ENCODE data around the gene HOXB2. TPM values are rescaled to one million over a fixed set of nuclear protein-coding genes. Genes with fewer than 3 reads are reported as not detected.
"Not testable (repeated sequence)": the region's sequence is repeated elsewhere in the genome, so short reads cannot be mapped to it uniquely, and the experiment has no call there.

Gene HOXB2
- total and polyA plus RNA-seq, 2 donors, result 3.1 to 18.6 TPM

DNA sequence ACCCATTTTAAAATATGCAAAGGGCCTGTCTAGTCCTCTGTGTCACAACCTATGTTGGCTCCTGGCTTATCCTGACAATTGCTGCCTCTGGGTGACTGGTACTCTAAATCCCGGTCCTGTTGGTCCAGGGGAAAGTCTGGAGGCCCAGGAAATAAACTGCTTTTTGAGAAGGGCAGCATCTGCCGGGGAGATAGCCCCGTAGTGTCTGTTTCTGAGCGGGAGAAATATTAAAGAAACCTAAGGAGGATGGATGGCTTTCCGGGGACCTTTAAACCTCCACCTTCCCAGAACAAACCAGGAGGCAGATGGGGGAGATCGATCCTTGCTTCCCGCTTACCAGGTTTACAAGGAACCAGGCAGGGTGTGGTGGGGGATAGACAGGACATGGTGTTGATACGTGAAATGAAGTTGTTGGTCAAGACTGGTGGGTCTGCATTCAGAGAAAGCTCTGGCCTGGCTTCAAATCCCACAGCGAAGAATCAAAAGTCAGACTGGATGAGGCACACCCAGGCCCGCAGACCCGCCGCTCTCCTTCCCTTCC, 3.8 kb downstream of the HOXB2 start:
- Histone ChIP-seq H3K4me3 (ENCODE audit: low read depth, low read length) (peak overlapping the region; percentile 21), H3K4me1 (ENCODE audit: insufficient read depth) (no peaks in the 10 kb centered on the region), H3K27ac (ENCODE audit: low read depth) (no peak overlapping the region), H3K36me3 (ENCODE audit: insufficient read depth) (no peaks in the 10 kb centered on the region)
- WGBS, result 49% methylated on average over 12 of the region's 12 CpGs
- no peak for DNase-seq (ENCODE audit: extremely low spot score)

DNA sequence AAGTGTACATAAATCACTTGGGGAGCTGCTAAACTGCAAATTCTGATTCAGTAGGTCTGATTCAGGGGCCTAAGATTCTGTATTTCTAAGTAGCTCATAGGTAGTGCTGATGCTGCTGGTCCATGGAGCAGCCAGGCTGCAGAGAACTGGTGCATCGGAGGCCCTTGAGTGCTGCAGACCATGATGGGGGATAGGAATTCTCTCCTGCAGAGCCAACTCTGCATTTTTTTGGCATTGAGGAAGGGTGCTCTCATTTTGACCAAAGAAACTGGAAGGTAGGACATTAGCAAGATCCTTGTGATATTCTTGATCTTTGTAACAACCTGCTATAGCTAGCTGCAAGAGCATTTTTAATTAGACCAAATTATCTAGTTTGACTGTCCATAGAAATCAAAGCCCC, 4.7 kb downstream of the HOXB2 start:
- 92% methylated on average over 1 of the region's 1 CpG for WGBS
- Histone ChIP-seq H3K27ac (ENCODE audit: low read depth) (no peak overlapping the region), H3K4me1 (ENCODE audit: insufficient read depth) (no peaks in the 10 kb centered on the region), H3K36me3 (ENCODE audit: insufficient read depth) (no peaks in the 10 kb centered on the region), H3K4me3 (ENCODE audit: low read depth, low read length) (no peak overlapping the region)
- no peak for DNase-seq (ENCODE audit: extremely low spot score)

DNA sequence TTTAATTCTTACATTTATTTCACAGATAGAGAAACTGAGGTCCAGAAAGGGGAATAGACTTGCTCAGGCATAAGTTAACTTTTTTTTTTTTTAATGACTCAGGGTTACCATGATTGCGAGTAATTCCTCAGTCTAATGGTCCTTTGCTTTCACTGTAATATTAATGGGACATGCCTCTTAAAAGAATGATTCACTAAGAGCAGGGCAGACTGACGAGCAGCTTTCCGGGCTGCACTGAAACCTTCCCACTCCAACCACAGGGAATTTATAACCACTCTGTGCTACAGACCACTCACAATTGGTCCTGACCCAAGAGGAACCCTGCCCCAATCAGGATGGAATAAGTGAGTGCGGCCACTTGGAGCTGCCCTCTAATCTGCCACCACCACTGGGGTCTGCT, 5.7 kb downstream of the HOXB2 start:
- 86% methylated on average over 4 of the region's 4 CpGs for WGBS
- Histone ChIP-seq H3K4me1 (ENCODE audit: insufficient read depth) (no peaks in the 10 kb centered on the region), H3K36me3 (ENCODE audit: insufficient read depth) (no peaks in the 10 kb centered on the region), H3K27ac (ENCODE audit: low read depth) (no peak overlapping the region), H3K4me3 (ENCODE audit: low read depth, low read length) (no peak overlapping the region)
- no peak for DNase-seq (ENCODE audit: extremely low spot score)

DNA sequence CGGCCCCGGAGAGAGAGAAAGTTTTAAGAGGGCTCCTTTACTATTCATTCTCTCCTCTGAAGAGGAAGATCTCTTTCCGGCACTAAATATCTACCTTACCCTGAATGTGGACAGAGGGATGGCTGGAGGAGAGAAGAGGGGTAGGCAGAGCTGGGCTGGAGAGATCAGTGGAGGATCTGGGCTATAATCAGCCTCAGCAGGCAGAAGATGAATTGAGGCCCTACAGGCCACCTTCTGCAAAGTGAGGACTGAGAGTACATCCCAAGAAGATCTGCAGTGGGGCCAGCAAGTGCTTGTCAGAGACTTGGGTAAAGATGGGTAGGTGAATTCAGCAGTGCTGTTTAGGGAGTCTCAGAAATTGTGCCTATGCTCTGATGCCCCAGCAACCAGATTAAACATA, 7.6 kb downstream of the HOXB2 start:
- H3K4me1 ChIP-seq (ENCODE audit: insufficient read depth), result no peaks in the 10 kb centered on the region
- no peaks in the 10 kb centered on the region for H3K36me3 ChIP-seq (ENCODE audit: insufficient read depth)
- 90% methylated on average over 3 of the region's 3 CpGs for WGBS
- H3K27ac ChIP-seq (ENCODE audit: low read depth), result no peak overlapping the region
- no peak overlapping the region for H3K4me3 ChIP-seq (ENCODE audit: low read depth, low read length)
- DNase-seq (ENCODE audit: extremely low spot score), result no peak

DNA sequence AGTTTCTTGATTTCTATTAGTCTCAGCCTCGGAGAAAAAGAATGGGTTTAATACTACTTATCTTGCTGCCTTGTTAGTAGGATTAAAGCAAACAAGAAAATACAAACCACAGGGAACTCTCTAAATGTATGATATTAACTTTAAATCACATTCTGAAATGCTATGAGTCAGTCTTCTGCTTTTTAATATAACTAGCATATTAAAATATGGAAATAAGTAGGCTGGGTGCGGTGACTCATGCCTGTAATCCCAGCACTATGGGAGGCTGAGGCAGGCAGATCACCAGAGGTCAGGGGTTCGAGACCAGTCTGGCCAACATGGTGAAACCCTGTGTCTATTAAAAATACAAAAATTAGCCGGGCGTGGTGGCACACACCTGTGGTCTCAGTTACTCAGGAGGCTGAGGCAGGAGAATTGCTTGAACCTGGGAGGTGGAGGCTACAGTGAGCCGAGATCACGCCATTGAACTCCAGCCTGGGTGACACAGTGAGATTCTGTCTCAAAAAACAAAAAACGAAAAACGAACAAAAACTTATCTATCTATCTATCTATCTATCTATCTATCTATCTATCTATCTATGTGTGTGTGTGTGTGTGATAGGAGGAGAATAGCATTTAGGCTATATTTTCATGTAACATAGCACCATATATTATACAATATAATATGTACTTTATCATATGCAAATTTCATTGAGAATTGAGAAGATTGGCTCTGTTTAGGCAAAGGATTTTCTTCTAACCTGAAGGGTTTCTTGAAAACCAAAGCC, 8.9 kb downstream of the HOXB2 start:
- H3K36me3 ChIP-seq (ENCODE audit: insufficient read depth); DNase-seq (ENCODE audit: extremely low spot score); H3K4me1 ChIP-seq (ENCODE audit: insufficient read depth); H3K4me3 ChIP-seq (ENCODE audit: low read depth, low read length); H3K27ac ChIP-seq (ENCODE audit: low read depth): not testable (repeated sequence)
- 90% methylated on average over 9 of the region's 9 CpGs for WGBS

DNA sequence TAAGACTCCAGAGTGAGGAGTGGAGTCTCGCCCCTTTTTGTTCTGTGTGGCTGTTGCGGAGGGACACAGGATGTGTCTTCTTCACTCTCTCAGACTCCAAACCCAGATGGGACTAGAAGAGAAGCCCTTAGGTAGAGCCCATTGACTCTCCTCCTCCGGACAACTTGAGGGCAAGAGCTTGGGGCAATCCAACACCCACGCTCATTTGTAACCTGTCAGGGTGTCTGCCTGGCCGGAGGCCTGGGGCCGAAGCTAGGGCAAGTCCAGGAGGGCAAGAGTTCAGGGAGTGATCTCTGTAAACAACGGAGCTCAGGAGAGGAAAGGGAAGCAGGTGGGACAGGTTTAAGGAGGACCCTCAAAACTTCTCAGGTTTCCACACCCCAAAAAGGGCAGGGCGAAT, 12.6 kb downstream of the HOXB2 start:
- Histone ChIP-seq H3K4me1 (ENCODE audit: insufficient read depth) (no peaks in the 10 kb centered on the region), H3K4me3 (ENCODE audit: low read depth, low read length) (no peak overlapping the region), H3K36me3 (ENCODE audit: insufficient read depth) (no peaks in the 10 kb centered on the region), H3K27ac (ENCODE audit: low read depth) (no peak overlapping the region)
- DNase-seq (ENCODE audit: extremely low spot score), result no peak
- 74% methylated on average over 8 of the region's 8 CpGs for WGBS

DNA sequence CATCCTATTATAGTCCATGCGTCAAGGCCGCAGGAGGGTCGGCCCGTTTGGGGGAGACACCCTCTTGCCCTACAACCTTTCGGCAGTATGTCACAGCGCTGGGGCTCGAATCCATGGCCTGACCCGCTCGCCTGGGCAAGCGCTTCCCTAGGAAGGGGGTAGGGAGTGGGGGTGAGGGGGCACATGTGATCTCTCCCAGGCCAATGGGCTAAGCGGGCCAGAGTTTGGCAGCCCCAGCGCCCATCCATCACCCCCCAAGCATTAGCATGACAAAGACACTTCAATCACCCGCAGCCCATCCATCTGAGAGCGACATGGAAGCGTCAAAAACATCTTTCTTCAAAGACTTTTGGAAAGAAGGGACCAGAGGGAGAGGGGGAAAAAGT, 14.0 kb downstream of the HOXB2 start, which contains the start of gene HOXB1:
Gene HOXB1, minus strand, starts transcription at position 125 of the 386 bp plus-strand sequence. Its CDS starts 107 bp downstream, at position 18.
- no peak within 1 kb of the TSS for H3K27ac ChIP-seq (ENCODE audit: low read depth)
- no peaks in the 10 kb centered on the region for H3K36me3 ChIP-seq (ENCODE audit: insufficient read depth)
- H3K4me3 ChIP-seq (ENCODE audit: low read depth, low read length), result no peak within 1 kb of the TSS
- DNase-seq (ENCODE audit: extremely low spot score), result no peak
- WGBS, result 63% methylated on average over 15 of the region's 15 CpGs
- no peaks in the 10 kb centered on the region for H3K4me1 ChIP-seq (ENCODE audit: insufficient read depth)

DNA sequence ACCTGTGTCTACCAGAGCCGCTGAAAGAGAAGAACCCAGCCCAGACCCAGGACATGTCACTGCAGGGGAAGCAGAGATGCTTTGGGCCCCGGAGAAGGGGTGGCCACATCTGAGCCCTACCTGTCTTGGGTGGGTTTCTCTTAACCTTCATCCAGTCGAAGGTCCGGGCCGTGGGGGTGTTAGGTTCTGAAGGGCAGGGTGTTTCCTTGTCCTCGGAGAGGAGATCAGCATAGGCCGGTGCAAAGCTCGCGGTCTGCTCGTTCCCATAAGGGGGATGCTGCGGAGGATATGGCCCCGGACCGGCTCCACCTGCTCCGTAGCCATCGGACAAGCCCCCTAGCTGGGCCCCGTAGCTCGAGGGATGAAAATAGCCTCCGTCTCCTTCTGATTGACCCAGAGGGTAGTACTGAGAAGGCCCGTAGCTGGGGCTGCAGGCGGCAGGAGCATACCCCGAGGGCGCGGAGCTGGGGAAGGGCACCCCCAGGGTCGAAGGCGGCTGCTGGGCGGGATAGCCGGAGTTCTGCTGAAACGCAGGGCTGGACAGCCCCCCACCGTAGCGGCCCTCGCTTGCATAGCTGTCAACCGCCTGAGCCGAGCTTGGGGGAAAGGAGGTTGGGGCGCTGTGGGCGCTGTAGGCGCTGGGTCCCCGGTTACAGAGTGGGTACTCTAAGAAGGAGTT, 14.6 kb downstream of the HOXB2 start:
- H3K4me3 ChIP-seq (ENCODE audit: low read depth, low read length), result no peak overlapping the region
- 52% methylated on average over 37 of the region's 37 CpGs for WGBS

DNA sequence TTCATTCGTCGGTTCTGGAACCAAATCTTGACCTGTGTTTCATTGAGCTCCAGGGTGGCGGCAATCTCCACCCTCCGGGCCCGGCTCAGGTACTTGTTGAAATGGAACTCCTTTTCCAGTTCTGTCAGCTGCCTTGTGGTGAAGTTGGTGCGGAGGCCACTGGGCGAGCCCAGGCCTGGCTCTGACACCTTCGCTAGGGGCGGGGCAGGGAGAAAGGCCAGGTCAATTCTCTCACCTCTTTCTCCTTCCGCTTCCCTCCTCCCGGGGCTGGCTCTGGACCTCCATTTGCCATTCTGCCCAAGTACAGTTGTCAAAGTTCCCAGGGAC, 15.3 kb downstream of the HOXB2 start:
- H3K4me1 ChIP-seq (ENCODE audit: insufficient read depth), result no peaks in the 10 kb centered on the region
- no peaks in the 10 kb centered on the region for H3K36me3 ChIP-seq (ENCODE audit: insufficient read depth)
- DNase-seq (ENCODE audit: extremely low spot score), result no peak
- WGBS, result 69% methylated on average over 11 of the region's 11 CpGs
- no peak overlapping the region for H3K4me3 ChIP-seq (ENCODE audit: low read depth, low read length)
- no peak overlapping the region for H3K27ac ChIP-seq (ENCODE audit: low read depth)

More for the DNA sequence above, 14.6 kb downstream of the HOXB2 start:
- Histone ChIP-seq H3K27ac (ENCODE audit: low read depth) (no peak overlapping the region), H3K4me1 (ENCODE audit: insufficient read depth) (no peaks in the 10 kb centered on the region), H3K36me3 (ENCODE audit: insufficient read depth) (no peaks in the 10 kb centered on the region)
- no peak for DNase-seq (ENCODE audit: extremely low spot score)

DNA sequence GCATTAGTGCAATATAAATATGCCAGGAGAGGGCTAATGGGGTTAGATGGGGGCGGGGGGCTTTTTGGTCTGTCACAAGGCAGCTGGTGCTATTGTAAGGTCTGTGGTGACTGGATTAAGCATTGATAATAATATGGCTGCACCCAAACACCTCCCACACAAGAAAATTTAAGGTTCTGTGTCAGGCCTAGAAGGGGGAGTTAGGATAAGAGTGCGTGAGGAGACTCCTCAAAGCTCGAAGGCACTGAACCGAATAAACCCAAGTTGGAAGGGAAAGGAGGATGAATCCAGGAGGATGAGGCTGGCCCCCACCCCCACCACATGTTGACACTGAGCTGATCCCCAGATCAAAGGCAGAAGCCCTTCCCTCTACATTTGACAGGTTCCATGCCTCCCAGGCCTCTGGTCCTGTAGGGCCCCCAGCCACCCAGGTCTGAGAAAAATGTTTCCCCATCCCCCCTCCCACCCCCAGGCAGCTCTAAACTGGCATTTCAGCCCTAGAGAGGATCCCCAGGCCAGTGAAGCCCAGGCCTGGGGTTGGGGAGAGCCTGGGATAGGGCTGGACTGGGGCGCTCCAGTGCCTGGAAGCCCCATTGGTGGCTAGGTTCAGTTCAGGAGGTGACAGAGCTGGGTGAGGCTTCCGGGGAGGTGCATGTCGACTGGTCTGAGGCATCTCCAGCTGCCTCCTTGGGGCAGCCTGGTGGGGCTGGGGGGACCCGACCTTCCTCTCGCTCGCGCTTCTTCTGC, 15.8 kb downstream of the HOXB2 start:
- WGBS, result 83% methylated on average over 11 of the region's 11 CpGs
- Histone ChIP-seq H3K4me3 (ENCODE audit: low read depth, low read length) (no peak overlapping the region), H3K27ac (ENCODE audit: low read depth) (no peak overlapping the region), H3K4me1 (ENCODE audit: insufficient read depth) (no peaks in the 10 kb centered on the region), H3K36me3 (ENCODE audit: insufficient read depth) (no peaks in the 10 kb centered on the region)
- DNase-seq (ENCODE audit: extremely low spot score), result no peak

DNA sequence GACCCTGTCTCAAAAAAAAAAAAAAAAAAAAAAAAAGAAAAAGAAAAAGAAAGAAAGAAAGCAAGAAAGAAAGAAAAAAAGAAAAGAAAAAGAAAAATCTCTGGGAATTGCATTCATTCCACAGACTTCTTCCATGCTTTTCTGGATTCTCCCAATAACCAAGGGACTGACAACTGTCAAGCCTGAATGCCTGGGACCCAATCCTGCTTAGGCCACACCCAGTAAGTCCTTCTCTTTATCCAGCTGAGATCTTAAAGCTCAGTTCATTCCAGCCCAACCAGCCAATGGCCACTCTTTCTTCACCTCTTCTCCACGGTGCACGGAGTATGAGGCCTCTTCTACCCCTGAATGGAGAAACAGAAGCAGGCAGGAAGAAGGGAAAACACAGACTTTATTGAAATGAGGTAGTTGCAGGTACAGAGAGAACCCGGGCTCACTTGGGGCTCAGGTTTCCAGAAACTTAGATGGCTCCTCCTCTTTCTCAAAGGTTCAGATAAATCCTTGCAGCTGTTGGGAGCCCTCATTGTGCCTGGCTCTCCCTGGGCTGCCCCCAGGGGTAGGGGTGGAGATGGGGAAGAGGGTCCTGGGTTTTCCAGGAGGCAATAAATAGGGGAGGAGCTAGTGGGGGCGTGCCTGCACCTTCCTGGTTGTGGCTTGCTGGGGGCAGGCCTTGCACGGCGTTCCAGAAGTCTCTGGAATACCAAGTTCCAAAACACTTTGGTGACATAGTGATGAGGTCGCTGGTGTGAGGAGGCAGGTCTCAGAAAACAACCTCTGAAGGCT, 16.6 kb downstream of the HOXB2 start:
- Histone ChIP-seq H3K27ac (ENCODE audit: low read depth) (no peak overlapping the region), H3K4me3 (ENCODE audit: low read depth, low read length) (no peak overlapping the region), H3K36me3 (ENCODE audit: insufficient read depth) (no peaks in the 10 kb centered on the region), H3K4me1 (ENCODE audit: insufficient read depth) (no peaks in the 10 kb centered on the region)
- no peak for DNase-seq (ENCODE audit: extremely low spot score)
- WGBS, result 61% methylated on average over 7 of the region's 7 CpGs

DNA sequence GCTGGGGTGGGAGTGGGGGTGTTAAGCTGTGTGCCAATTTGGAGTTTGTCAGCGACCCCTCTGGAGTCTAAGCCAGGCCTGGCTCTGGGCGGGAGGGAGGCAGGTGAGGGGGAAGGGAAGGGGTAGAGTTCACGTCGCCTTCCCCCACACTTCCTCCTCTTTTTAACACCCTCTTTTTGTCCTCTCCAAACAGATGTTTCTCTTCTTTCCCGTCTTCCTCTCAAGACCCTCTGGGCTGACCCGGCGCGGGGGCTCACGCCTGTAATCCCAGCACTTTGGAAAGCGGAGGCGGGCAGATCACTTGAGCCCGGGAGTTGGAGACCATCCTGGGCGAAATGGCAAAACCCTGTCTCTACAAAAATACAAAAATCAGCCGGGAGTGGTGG, 17.4 kb downstream of the HOXB2 start:
- no peaks in the 10 kb centered on the region for H3K4me1 ChIP-seq (ENCODE audit: insufficient read depth)
- no peak for DNase-seq (ENCODE audit: extremely low spot score)
- no peak overlapping the region for H3K4me3 ChIP-seq (ENCODE audit: low read depth, low read length)
- H3K27ac ChIP-seq (ENCODE audit: low read depth), result no peak overlapping the region
- no peaks in the 10 kb centered on the region for H3K36me3 ChIP-seq (ENCODE audit: insufficient read depth)
- 56% methylated on average over 14 of the region's 14 CpGs for WGBS
